Stimulated activated naive B cell treated with anti-CD40 and anti-IgM and Interleukin-4, amounts not matched to agents 10 μg/mL and 1 μg/mL and 100 μg/mL, for 72 hours (primary cell): Measurements from ENCODE around the gene EFNB3.

Source experiments
- ATAC-seq, 2 donors: fragments of 150-1000 bp; cut with Tn5 transposase; replicated peaks; 2 replicates each; pipeline ENCODE4 v1.10.0; 2021; ENCODE audit warnings: moderate library complexity in 1 of 2
- DNase-seq: peaks from one replicate; pipeline ENCODE4 v3.0.0; 2021
- H3K27ac Mint-ChIP-seq: one replicate; pipeline ENCODE4 v1.8.0; 2022; ENCODE audit warnings: mild to moderate bottlenecking, mixed read lengths
- H3K27me3 Mint-ChIP-seq, 2 donors: one replicate each; pipeline ENCODE4 v1.8.0; 2022; ENCODE audit warnings: mixed read lengths in 2 of 2
- H3K36me3 Mint-ChIP-seq, 2 donors: one replicate each; pipeline ENCODE4 v1.8.0; 2022; ENCODE audit warnings: mixed read lengths in 2 of 2, mild to moderate bottlenecking in 1 of 2
- H3K4me1 Mint-ChIP-seq, 2 donors: one replicate each; pipeline ENCODE4 v1.8.0; 2022; ENCODE audit warnings: mixed read lengths in 2 of 2, mild to moderate bottlenecking in 1 of 2
- H3K4me3 Mint-ChIP-seq, 2 donors: one replicate each; pipeline ENCODE4 v1.8.0; 2022; ENCODE audit warnings: mild to moderate bottlenecking in 2 of 2, mixed read lengths in 2 of 2, moderate library complexity in 1 of 2
- H3K9me3 Mint-ChIP-seq, 2 donors: one replicate each; pipeline ENCODE4 v1.8.0; 2022; ENCODE audit warnings: mixed read lengths in 2 of 2, mild to moderate bottlenecking in 1 of 2

Gene EFNB3

DNA sequence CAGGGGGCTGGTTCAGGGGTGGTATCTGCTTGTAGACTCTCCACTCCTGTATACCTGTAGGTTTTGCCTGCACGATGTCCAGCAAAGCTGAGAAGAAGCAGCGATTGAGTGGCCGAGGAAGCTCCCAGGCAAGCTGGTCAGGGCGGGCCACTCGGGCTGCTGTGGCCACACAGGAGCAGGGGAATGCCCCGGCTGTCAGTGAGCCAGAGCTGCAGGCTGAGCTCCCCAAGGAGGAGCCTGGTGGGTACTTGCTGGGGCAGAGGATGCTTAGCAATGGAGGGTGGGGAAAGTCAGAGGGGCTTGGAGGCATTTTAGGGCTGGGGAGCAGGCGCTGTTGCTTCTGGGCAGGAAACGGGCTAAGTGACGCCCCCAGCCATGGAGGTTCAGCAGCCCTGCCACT, 14.7 kb downstream of the EFNB3 start:
- peaks cover 79 to 88% of the 10 kb centered on the region in 2 donors for H3K27me3 Mint-ChIP-seq
- H3K36me3 Mint-ChIP-seq = no peaks in the 10 kb centered on the region

DNA sequence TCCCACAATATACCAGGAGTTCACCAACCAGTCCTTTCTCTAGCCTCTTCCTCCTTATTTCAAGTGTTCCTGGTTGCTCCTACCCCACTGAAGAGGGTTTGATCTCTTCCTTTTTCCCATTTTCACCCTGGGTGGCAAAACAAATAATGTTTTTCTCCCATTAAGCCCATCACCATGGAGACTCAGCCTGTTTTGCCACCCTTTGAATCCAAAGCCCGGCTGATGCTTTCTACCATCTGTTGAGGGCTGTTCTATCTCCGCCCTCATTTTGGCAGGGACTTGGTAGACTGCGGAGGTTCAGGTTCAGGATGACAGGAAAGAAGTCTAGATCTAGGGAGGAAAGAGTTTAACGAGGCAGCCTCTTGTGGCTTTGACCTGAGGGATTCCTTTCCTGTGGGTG, 15.1 kb downstream of the EFNB3 start:
- H3K36me3 Mint-ChIP-seq = no peaks in the 10 kb centered on the region
- H3K27me3 Mint-ChIP-seq = peaks cover 77 to 83% of the 10 kb centered on the region in 2 donors
- DNase-seq = no peak
- H3K4me1 Mint-ChIP-seq = peaks cover 13 to 23% of the 10 kb centered on the region in 2 donors
- no peak overlapping the region for H3K27ac Mint-ChIP-seq
- H3K9me3 Mint-ChIP-seq = no peaks in the 10 kb centered on the region
- H3K4me3 Mint-ChIP-seq = no peak overlapping the region
- no peak for ATAC-seq

More for the DNA sequence above, 14.7 kb downstream of the EFNB3 start:
- Mint-ChIP-seq H3K9me3 (no peaks in the 10 kb centered on the region), H3K4me3 (no peak overlapping the region), H3K4me1 (peaks cover 13 to 23% of the 10 kb centered on the region in 2 donors), H3K27ac (no peak overlapping the region)
- ATAC-seq (no peak), DNase-seq (no peak)

DNA sequence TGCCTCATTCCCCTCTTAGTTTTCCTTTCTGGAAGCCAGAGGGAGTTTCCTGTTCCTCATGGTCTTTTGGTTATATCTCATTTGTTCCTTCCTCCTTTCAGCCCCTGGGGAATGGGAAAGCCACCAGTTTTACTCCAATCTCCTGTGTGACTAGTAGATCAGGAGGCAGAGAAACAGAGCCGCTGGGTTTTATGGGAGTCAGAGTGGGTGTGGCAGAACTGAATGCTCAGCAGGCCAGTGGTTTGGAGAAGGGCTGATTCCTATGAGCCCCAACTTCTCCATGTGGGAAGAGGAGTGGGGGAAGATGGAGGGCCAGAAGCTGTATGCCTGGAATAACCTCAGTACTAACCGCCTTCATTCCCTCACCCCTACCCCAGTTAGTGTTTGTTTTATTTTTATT, 16.6 kb downstream of the EFNB3 start:
- Mint-ChIP-seq H3K27ac (no peak overlapping the region), H3K4me3 (no peak overlapping the region), H3K4me1 (peaks cover 10 to 19% of the 10 kb centered on the region in 2 donors), H3K36me3 (no peaks in the 10 kb centered on the region), H3K27me3 (peaks cover 65 to 72% of the 10 kb centered on the region in 2 donors), H3K9me3 (no peaks in the 10 kb centered on the region)
- ATAC-seq (no peak), DNase-seq (no peak)

DNA sequence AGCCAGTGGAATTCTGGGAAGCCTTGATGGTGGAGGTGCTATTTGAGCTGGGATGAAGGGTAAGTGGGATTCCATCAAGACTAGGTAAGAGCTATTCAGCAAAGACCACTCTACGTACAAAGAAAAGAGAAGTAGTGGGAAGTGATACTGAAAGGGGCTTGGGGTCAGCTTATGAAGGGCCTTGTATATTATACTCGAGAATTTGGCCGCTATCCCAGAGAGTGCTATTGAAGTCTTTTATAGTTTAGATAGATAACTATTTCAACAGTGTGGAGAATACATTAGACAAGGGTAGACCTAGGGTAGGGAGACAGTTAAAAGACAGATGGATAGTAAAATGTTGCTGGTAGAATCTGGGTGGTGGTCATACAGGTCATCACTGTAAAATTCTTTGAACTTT, 22.9 kb downstream of the EFNB3 start:
- ATAC-seq (no peak), DNase-seq (no peak)
- Mint-ChIP-seq H3K27me3 (peaks cover 16 to 17% of the 10 kb centered on the region in 2 donors), H3K36me3 (no peaks in the 10 kb centered on the region), H3K4me3 (no peak overlapping the region), H3K9me3 (no peaks in the 10 kb centered on the region), H3K4me1 (peaks cover 5 to 13% of the 10 kb centered on the region in 2 donors), H3K27ac (no peak overlapping the region)

DNA sequence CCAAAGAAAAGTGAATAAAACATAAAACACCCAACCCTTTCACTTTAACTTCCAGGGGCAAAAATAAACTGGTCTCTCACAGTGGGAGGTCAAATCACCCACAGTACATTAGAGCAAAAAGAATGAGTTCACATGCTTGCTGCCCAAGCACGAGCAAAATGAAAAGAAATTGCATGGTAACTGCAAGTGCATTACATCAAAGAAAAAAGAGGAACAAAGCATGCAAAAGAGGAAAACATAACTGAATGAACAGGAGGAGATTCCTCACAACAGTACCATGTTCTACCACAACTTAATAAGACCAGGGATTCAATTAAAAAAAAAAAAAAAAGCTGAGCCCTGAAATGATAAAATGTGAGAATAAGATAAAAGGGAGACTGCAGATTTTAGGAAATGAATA, 24.8 kb downstream of the EFNB3 start:
- DNase-seq (no peak), ATAC-seq (no peak)
- Mint-ChIP-seq H3K4me1 (peaks cover 5 to 13% of the 10 kb centered on the region in 2 donors), H3K27me3 (peaks cover 14 to 19% of the 10 kb centered on the region in 2 donors), H3K36me3 (no peaks in the 10 kb centered on the region), H3K9me3 (no peaks in the 10 kb centered on the region), H3K27ac (peak overlapping the region; percentile 53), H3K4me3 (no peak overlapping the region)

DNA sequence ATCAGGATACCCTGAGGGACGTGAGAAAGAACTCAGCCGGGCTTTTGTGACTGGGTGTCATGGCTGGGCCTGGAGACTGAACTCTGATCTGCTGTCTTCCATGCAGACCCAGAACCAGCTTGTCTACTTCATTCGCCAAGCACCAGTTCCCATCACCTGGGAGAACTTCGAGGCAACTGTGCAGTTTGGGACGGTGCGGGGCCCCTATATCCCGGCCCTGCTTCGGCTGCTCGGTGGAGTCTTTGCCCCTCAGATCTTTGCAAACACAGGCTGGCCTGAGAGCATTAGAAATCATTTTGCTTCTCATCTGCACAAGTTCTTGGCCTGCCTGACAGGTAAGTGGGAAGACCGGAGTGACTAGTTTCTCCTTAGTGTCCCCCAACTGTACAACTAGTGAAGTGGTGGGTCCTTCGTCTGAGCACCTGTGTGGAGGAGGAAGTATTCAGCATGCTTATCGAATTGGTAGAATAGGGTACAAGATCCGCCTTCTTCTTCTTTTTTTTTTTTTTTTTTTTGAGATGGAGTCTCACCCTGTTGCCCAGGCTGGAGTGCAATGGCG, 28.1 kb downstream of the EFNB3 start:
- no peak overlapping the region for H3K4me3 Mint-ChIP-seq
- ATAC-seq = no peak
- H3K9me3 Mint-ChIP-seq = no peaks in the 10 kb centered on the region
- peaks cover 24 to 36% of the 10 kb centered on the region in 2 donors for H3K27me3 Mint-ChIP-seq
- H3K27ac Mint-ChIP-seq = no peak overlapping the region
- no peak for DNase-seq
- peaks cover 5 to 13% of the 10 kb centered on the region in 2 donors for H3K4me1 Mint-ChIP-seq
- no peaks in the 10 kb centered on the region for H3K36me3 Mint-ChIP-seq

DNA sequence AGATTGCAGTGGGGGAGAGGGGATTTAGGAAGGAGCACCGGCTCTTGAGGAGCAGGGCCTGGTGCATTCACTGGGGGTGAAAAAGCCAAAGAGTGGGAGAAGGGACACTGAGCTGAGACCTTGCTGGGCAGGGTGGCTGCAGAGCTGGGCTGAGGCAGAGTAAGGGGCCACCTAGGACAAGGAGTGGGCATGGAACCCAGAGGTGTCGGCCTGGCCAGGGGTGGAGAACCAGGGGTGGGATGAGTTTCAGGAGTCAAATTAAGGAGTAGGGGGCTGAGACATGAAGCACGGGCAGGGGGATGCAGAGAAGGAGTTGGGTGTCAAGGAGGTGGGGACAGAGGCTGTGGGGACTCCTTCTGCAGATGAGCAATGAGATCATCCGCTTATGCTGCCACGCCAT, 32.6 kb downstream of the EFNB3 start:
- H3K4me3 Mint-ChIP-seq = no peak overlapping the region
- ATAC-seq (no peak), DNase-seq (no peak)
- H3K9me3 Mint-ChIP-seq = no peaks in the 10 kb centered on the region
- peaks cover 49 to 58% of the 10 kb centered on the region in 2 donors for H3K27me3 Mint-ChIP-seq
- H3K4me1 Mint-ChIP-seq = no peaks in the 10 kb centered on the region
- no peaks in the 10 kb centered on the region for H3K36me3 Mint-ChIP-seq
- no peak overlapping the region for H3K27ac Mint-ChIP-seq

DNA sequence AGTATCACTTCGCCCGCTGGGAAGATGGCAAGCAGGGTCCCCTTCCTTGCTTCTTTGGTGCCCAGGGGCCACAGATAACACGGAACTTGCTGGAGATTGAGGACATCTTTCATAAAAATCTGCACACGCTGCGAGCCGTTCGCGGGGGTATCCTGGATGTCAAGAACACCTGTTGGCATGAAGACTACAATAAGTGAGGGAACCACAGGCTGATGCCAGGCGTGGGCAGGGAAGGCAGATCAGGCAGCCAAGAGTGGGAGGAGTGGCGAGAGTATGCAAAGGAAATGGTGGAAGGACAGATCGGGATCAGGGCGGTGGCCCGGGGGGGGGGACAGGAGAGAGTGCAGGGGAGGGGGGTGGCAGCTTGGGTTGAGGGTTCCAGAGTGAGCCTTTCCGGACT, 34.7 kb downstream of the EFNB3 start:
- H3K27ac Mint-ChIP-seq = no peak overlapping the region
- no peak overlapping the region for H3K4me3 Mint-ChIP-seq
- H3K36me3 Mint-ChIP-seq = no peaks in the 10 kb centered on the region
- ATAC-seq (no peak), DNase-seq (no peak)
- no peaks in the 10 kb centered on the region for H3K4me1 Mint-ChIP-seq
- no peaks in the 10 kb centered on the region for H3K9me3 Mint-ChIP-seq
- H3K27me3 Mint-ChIP-seq = peaks cover 49 to 53% of the 10 kb centered on the region in 2 donors

DNA sequence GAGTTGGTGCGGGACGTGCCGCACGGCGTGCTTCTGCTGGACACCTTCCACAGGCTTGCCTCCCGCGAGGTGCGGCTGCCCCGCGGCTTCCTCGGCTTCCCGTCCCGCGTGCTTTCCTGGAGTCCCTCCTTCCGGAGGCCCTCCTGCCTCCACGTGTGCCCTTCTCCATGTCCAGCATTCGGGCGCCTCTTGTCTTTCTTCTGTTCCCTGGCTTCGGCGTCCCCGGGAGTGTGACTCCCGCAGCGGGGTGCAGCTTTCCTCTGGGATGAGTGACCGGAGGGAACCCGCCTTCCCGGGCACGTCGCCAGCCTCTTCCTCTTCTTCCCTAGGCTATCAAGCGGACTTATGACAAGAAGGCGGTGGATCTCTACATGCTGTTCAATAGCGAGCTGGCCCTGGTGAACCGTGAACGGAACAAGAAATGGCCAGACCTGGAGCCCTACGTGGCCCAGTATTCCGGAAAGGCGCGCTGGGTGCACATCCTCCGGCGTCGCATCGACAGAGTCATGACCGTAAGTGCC, 35.5 kb downstream of the EFNB3 start:
- H3K27ac Mint-ChIP-seq = no peak overlapping the region
- no peaks in the 10 kb centered on the region for H3K4me1 Mint-ChIP-seq
- peaks cover 49% of the 10 kb centered on the region in 2 donors for H3K27me3 Mint-ChIP-seq
- H3K9me3 Mint-ChIP-seq = no peaks in the 10 kb centered on the region
- H3K4me3 Mint-ChIP-seq = no peak overlapping the region
- ATAC-seq = no peak
- DNase-seq = no peak
- H3K36me3 Mint-ChIP-seq = no peaks in the 10 kb centered on the region

DNA sequence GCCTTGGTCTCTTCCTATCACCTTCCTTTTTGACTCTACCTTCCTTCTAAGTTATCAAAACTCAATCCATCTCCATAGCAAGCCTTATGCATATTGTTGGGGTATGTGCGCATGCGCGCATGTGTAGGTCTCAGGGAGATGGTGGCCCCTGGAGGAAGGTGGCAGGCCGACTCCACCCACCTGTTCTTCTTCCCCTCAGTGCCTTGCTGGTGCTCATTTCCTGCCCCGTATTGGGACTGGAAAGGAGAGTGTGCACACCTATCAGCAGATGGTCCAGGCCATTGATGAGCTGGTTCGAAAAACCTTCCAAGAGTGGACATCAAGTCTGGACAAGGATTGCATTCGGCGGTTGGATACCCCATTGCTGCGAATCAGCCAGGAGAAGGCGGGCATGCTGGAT, 37.7 kb downstream of the EFNB3 start:
- ATAC-seq (no peak), DNase-seq (no peak)
- Mint-ChIP-seq H3K36me3 (no peaks in the 10 kb centered on the region), H3K27me3 (peaks cover 34 to 37% of the 10 kb centered on the region in 2 donors), H3K9me3 (no peaks in the 10 kb centered on the region), H3K27ac (no peak overlapping the region), H3K4me3 (no peak overlapping the region), H3K4me1 (no peaks in the 10 kb centered on the region)

DNA sequence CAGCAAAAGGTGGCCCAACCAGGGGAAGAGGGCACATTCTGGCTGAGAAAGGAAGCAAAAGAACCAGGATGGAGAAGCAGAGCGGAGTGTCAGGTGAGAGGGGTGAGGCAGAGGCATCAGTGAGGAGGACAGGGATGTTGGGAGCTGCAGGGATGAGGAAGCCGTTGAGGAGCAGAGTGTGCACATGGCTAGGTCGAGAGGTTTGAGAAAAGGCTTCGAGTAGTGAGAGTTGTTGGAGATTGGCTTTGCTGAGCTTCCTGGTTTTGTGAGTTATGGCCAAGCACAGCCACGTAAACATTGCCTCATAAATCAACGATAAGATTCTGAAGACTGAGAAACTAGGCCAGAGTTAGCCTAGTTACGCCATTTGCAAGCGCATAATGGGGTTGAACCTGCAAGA, 39.4 kb downstream of the EFNB3 start:
- Mint-ChIP-seq H3K4me1 (no peaks in the 10 kb centered on the region), H3K27me3 (peaks cover 31 to 38% of the 10 kb centered on the region in 2 donors), H3K4me3 (no peak overlapping the region), H3K9me3 (no peaks in the 10 kb centered on the region), H3K36me3 (no peaks in the 10 kb centered on the region), H3K27ac (no peak overlapping the region)
- DNase-seq (no peak), ATAC-seq (no peak)

DNA sequence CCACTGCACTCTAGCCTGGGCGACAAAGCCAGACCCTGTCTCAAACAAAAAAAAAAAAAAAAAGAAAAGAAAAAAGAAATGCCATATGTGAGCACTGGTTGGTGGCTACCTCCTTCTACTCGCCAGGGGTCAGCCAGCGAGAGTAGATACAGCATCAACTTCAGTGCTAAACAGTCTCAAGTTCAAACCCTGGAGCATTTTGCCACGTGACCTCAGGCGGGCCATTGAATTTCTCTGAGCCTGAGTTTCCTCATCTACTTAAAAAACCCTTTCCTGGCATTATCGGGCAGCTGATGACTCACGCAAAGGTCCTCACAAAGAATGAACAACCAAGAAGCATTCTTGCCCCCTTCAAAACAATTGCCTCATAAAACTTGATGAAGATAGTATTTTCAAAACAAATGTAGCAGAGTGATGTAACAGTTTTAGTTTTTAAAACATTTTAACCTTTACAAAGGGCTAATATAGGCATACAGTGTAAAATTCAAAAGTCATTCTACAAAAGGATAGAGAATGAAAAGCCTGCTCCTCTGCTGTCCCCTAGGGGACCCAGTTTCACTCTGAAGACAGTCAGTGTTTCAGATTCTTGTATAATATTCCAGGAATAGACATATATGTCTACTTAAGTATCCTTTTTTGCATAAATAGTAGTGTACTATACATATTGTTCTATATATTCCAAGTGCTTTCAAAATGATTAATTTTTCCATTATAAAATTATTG, 40.9 kb downstream of the EFNB3 start:
- no peak for DNase-seq
- H3K4me1 Mint-ChIP-seq = no peaks in the 10 kb centered on the region
- no peaks in the 10 kb centered on the region for H3K9me3 Mint-ChIP-seq
- H3K27ac Mint-ChIP-seq = no peak overlapping the region
- no peaks in the 10 kb centered on the region for H3K36me3 Mint-ChIP-seq
- no peak for ATAC-seq
- peaks cover 27 to 33% of the 10 kb centered on the region in 2 donors for H3K27me3 Mint-ChIP-seq
- H3K4me3 Mint-ChIP-seq = no peak overlapping the region

DNA sequence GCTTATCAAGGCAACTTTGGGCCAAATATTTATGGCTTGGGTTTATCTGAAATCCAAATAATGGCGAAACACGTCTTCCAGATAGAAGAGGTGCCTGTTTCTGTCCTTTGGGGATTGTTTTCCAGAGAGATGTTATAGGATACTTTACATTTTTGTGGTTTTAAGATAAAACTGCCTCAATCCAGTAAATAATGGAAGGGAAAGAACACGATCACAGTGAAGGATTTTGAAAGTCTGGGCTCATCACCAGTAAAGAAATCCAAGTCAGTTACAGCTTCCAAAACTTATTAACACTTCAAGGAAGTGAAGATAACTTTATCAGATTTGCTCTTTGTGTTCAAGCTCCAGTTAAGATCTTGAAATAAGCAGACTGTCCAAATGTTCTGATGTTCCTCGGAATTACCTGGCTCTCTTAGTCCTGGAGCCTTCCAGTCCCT, 42.7 kb downstream of the EFNB3 start:
- Mint-ChIP-seq H3K27ac (no peak overlapping the region), H3K9me3 (no peaks in the 10 kb centered on the region), H3K4me1 (no peaks in the 10 kb centered on the region), H3K27me3 (peaks cover 17 to 26% of the 10 kb centered on the region in 2 donors), H3K36me3 (no peaks in the 10 kb centered on the region), H3K4me3 (no peak overlapping the region)
- DNase-seq (no peak), ATAC-seq (no peak)

DNA sequence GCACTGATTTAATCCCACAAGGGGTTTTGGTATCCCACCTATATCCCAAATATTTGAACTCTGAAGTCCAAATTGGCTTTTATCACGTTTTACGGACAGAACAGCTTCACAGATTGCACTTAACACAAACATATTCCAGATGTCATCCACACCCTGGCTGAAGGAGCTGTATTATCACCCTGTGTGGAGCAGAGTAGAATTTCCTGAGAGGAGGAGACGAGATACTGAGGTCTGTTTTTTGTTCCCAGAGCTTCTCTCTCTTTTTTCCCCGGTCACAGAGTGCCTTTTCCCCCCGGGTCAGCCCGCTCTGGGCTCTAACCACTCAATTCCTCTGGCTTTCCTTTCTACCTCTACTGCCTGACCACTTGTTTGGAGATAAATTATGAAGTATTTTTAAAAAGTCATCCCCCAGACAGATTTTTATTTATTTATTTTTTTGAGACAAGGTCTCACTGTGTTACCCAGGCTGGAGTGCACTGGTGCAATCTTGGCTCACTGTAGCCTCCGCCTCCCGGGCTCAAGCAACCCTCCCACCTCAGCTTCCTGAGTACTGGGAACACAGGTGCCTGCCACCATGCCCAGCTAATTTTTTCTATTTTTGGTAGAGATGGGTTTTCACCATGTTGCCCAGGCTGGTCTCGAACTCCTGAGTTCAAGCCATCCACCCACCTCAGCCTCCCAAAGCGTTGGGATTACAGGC, 43.2 kb downstream of the EFNB3 start:
- peaks cover 19 to 29% of the 10 kb centered on the region in 2 donors for H3K27me3 Mint-ChIP-seq
- H3K4me3 Mint-ChIP-seq = no peak overlapping the region
- H3K9me3 Mint-ChIP-seq = no peaks in the 10 kb centered on the region
- H3K27ac Mint-ChIP-seq = no peak overlapping the region
- DNase-seq = no peak
- H3K36me3 Mint-ChIP-seq = no peaks in the 10 kb centered on the region
- no peak for ATAC-seq
- H3K4me1 Mint-ChIP-seq = no peaks in the 10 kb centered on the region
